Omental fat pad (tissue), 4 donors: Measurements from ENCODE around the gene ABCD3. TPM values are rescaled to one million over a fixed set of nuclear protein-coding genes. Genes with fewer than 3 reads are reported as not detected.

Experiments
- ATAC-seq: fragments of 150-250 bp; one replicate; pipeline ENCODE4 v1.9.1; 2016; ENCODE audit warnings: mild to moderate bottlenecking, moderate library complexity; ENCODE audit not compliant: low FRiP score
- DNase-seq: peaks from one replicate; pipeline ENCODE4 v3.0.0-alpha.2; 2019; ENCODE audit warnings: low spot score
- CTCF ChIP-seq, 3 donors: fragments of 450-650 bp; IDR thresholded peaks; one replicate each; pipeline ENCODE4 v1.5.1; 2016 to 2017; ENCODE audit warnings: antibody characterized with exemption in 3 of 3, mild to moderate bottlenecking in 3 of 3, moderate library complexity in 2 of 3
- total RNA-seq, 4 donors: library from RNA; depleted of rRNA; stranded (reverse); fragments of >200 nt; gene quantifications; one replicate each; pipeline ENCODE4 v1.1.0, GENCODE V29; 2016

Gene ABCD3
- total RNA-seq, 4 donors from 2014 or later = 18.5 to 43.5 (median 23.4) TPM

- ATAC-seq (no peak), DNase-seq (no peak)
- TF ChIP-seq CTCF (IDR thresholded peaks at IDR 0.05) = no peak
Measured at GRCh38 chr1:94552071-94552586, 133.9 kb downstream of the ABCD3 start.

DNA sequence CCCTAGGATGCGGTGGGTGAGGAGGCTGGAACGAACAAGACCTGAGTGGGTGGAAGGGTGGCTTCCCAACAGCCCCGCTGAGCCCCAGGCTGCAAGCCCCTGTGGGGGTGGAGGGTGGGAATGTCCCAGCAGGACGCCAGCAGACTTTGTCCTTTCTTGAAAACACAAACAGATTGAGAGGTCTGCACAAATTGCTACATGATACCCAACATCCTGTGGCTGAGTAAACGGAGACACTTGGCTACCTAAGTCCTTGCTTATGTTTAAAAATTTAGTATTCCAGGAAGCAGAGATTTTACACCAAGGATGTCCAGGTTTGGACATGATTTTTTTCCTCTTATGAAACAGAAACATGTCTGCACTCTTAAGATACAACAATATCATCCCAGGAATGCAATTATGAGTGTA, 135.1 kb downstream of the ABCD3 start:
- peak; percentile 58 for ATAC-seq
- DNase-seq = no peak
- no peak for TF ChIP-seq CTCF (IDR thresholded peaks at IDR 0.05)

DNA sequence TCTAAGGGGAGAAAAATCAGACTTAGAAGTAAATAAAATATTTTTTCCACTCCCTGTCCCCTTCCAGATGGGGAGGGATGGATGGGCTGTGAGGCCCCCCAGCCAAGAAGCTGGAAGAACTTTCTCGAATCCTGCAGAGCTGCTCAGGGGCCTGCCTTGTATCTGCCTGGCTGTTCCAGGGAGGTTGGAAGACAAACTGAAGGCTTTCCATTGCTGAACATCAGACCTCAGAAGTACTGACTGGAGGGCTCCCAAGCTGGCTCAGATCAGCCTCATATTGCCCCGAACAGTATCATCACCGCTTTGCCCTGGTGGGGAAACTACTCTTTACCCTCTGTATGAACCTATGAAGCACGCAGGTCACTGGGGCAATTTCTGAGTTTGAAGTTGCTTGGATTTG, 135.7 kb downstream of the ABCD3 start:
- DNase-seq = no peak
- ATAC-seq = no peak
- TF ChIP-seq CTCF (IDR thresholded peaks at IDR 0.05) = no peak

DNA sequence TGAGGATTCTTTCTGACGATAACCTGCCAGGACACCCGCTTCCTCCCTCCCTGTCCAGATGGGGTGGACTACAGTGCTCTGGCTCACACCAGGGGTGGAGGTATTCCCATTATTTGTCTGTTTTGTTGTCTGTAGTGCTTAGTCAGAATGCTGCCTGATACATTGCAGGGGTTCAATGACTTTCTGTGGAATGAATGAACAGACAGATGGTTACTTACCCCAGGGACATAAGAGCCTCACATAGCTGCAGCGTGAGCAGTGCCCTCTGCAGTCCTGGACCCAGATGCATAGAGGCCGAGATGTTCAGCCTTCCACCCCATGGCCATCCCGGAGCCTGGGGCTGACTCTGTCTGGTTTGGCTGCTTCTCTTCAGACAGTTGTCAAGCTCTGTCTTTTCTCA, 136.4 kb downstream of the ABCD3 start:
- no peak for ATAC-seq
- TF ChIP-seq CTCF (IDR thresholded peaks at IDR 0.05) = no peak
- no peak for DNase-seq

- no peak for TF ChIP-seq CTCF (IDR thresholded peaks at IDR 0.05)
- DNase-seq = no peak
- ATAC-seq = no peak
Measured at GRCh38 chr1:94555091-94555490, 136.9 kb downstream of the ABCD3 start.

DNA sequence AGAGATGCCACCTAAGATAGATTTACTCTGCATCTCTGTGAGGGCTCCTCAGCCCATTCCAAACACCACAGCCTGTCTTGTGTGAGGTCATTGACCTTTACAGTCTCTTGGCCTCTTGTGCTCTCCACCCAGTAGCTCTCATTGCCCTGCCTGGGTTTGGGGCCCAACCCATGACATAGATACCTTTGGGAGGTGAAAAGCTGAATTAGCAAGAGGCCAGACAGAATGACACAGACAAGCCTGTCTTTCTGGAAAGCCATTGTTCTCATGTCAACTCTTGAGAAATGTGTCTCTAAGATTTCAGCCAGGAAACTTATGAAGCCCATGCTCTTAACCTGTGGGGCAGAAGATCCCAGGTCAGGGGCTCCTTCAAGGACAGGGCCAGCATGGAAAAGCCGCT, 141.7 kb downstream of the ABCD3 start:
- no peak for ATAC-seq
- DNase-seq = no peak
- no peak for TF ChIP-seq CTCF (IDR thresholded peaks at IDR 0.05)

DNA sequence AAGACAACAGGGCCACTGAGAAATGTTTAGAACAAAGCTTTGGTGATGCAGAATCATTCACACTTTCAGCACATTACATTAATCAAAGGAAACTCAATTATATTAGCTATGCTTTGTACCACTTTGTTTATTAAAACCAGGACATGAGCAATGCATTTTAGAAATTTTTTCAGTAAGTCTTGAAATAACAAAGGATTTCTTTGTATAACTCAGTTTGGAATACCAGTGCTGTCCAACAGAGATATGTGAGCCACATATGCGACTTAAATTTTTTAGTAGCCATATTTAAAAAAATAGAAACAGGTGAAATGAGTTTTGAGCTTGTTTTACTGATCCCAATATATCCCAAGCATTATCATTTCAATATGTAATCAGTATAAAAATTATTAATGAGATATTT, 142.1 kb downstream of the ABCD3 start:
- TF ChIP-seq CTCF (IDR thresholded peaks at IDR 0.05) = no peak
- ATAC-seq (no peak), DNase-seq (no peak)
